ENCODE data around the gene RECQL.
A peak's percentile ranks its signal among the peaks of the same experiment; 100 is the strongest.

RECQL gene

GRCh38 chr12:21523148-21523547 is 21.7 kb upstream of the RECQL start:
- Mint-ChIP-seq H3K27me3 (peaks cover 7% of the 10 kb centered on the region), H3K4me3 (no peak overlapping the region), H3K9me3 (peaks cover 6% of the 10 kb centered on the region), H3K36me3 (ENCODE audit: low read depth) (peaks cover 13% of the 10 kb centered on the region), H3K27ac (no peak overlapping the region), H3K4me1 (ENCODE audit: low read depth) (peaks cover 5% of the 10 kb centered on the region)
- no peak for DNase-seq

GRCh38 chr12:21521541-21521940 is 20.1 kb upstream of the RECQL start:
- Mint-ChIP-seq H3K9me3 (peaks cover 6% of the 10 kb centered on the region), H3K4me3 (no peak overlapping the region)
- no peak for DNase-seq

GRCh38 chr12:21518451-21518850 is 17.0 kb upstream of the RECQL start:
- DNase-seq = no peak
- no peaks in the 10 kb centered on the region for H3K9me3 Mint-ChIP-seq
- peaks cover 58% of the 10 kb centered on the region for H3K36me3 Mint-ChIP-seq (ENCODE audit: low read depth)
- H3K4me3 Mint-ChIP-seq = no peak overlapping the region
- no peaks in the 10 kb centered on the region for H3K27me3 Mint-ChIP-seq
- no peak overlapping the region for H3K27ac Mint-ChIP-seq
- no peaks in the 10 kb centered on the region for H3K4me1 Mint-ChIP-seq (ENCODE audit: low read depth)

More at GRCh38 chr12:21521541-21521940, 20.1 kb upstream of the RECQL start:
- Mint-ChIP-seq H3K4me1 (ENCODE audit: low read depth) (no peaks in the 10 kb centered on the region), H3K27me3 (peaks cover 3% of the 10 kb centered on the region), H3K27ac (no peak overlapping the region), H3K36me3 (ENCODE audit: low read depth) (peaks cover 27% of the 10 kb centered on the region)

- Mint-ChIP-seq H3K4me1 (ENCODE audit: low read depth) (no peaks in the 10 kb centered on the region), H3K9me3 (no peaks in the 10 kb centered on the region), H3K27me3 (no peaks in the 10 kb centered on the region), H3K27ac (no peak overlapping the region), H3K36me3 (ENCODE audit: low read depth) (peaks cover 79% of the 10 kb centered on the region), H3K4me3 (no peak overlapping the region)
- no peak for DNase-seq
These were observed 14.8 kb upstream of the RECQL start for GRCh38 chr12:21516281-21516680.

- Mint-ChIP-seq H3K4me3 (peak overlapping the region; percentile 13), H3K9me3 (no peaks in the 10 kb centered on the region), H3K27ac (peak overlapping the region; percentile 83), H3K4me1 (ENCODE audit: low read depth) (peaks cover 37% of the 10 kb centered on the region), H3K27me3 (no peaks in the 10 kb centered on the region), H3K36me3 (ENCODE audit: low read depth) (peaks cover 80% of the 10 kb centered on the region)
- no peak for DNase-seq
These were observed 8.3 kb upstream of the RECQL start for GRCh38 chr12:21509768-21510167.

GRCh38 chr12:21507849-21508248 is 6.4 kb upstream of the RECQL start:
- peaks cover 56% of the 10 kb centered on the region for H3K4me1 Mint-ChIP-seq (ENCODE audit: low read depth)

GRCh38 chr12:21505888-21506287 is 4.5 kb upstream of the RECQL start:
- Mint-ChIP-seq H3K4me3 (no peak overlapping the region), H3K27ac (peak overlapping the region; percentile 20), H3K4me1 (ENCODE audit: low read depth) (peaks cover 58% of the 10 kb centered on the region), H3K36me3 (ENCODE audit: low read depth) (peaks cover 58% of the 10 kb centered on the region), H3K9me3 (no peaks in the 10 kb centered on the region), H3K27me3 (no peaks in the 10 kb centered on the region)
- no peak for DNase-seq

More at GRCh38 chr12:21507849-21508248, 6.4 kb upstream of the RECQL start:
- Mint-ChIP-seq H3K27me3 (no peaks in the 10 kb centered on the region), H3K9me3 (no peaks in the 10 kb centered on the region), H3K27ac (no peak overlapping the region), H3K4me3 (no peak overlapping the region), H3K36me3 (ENCODE audit: low read depth) (peaks cover 76% of the 10 kb centered on the region)
- DNase-seq = no peak

- Mint-ChIP-seq H3K4me1 (ENCODE audit: low read depth) (peaks cover 54% of the 10 kb centered on the region), H3K27ac (no peak overlapping the region), H3K9me3 (no peaks in the 10 kb centered on the region)
These were observed 1.4 kb upstream of the RECQL start for GRCh38 chr12:21502872-21503271.

GRCh38 chr12:21502164-21502496 is 695 bp upstream of the RECQL start:
- DNase-seq = no peak
- Mint-ChIP-seq H3K27me3 (no peaks in the 10 kb centered on the region), H3K27ac (no peak overlapping the region), H3K4me3 (no peak overlapping the region), H3K4me1 (ENCODE audit: low read depth) (peaks cover 58% of the 10 kb centered on the region), H3K9me3 (no peaks in the 10 kb centered on the region), H3K36me3 (ENCODE audit: low read depth) (peaks cover 51% of the 10 kb centered on the region)

More at GRCh38 chr12:21502872-21503271, 1.4 kb upstream of the RECQL start:
- no peak overlapping the region for H3K4me3 Mint-ChIP-seq
- DNase-seq = no peak
- peaks cover 50% of the 10 kb centered on the region for H3K36me3 Mint-ChIP-seq (ENCODE audit: low read depth)
- H3K27me3 Mint-ChIP-seq = no peaks in the 10 kb centered on the region

GRCh38 chr12:21500786-21501257 is 613 bp downstream of the RECQL start:
- Mint-ChIP-seq H3K9me3 (no peaks in the 10 kb centered on the region), H3K36me3 (ENCODE audit: low read depth) (peaks cover 62% of the 10 kb centered on the region), H3K4me1 (ENCODE audit: low read depth) (peaks cover 55% of the 10 kb centered on the region), H3K27ac (no peak overlapping the region), H3K27me3 (no peaks in the 10 kb centered on the region), H3K4me3 (no peak overlapping the region)
- no peak for DNase-seq

GRCh38 chr12:21499765-21500164 is 1.7 kb downstream of the RECQL start:
- peaks cover 48% of the 10 kb centered on the region for H3K4me1 Mint-ChIP-seq (ENCODE audit: low read depth)
- H3K4me3 Mint-ChIP-seq = no peak overlapping the region
- H3K27me3 Mint-ChIP-seq = no peaks in the 10 kb centered on the region
- no peaks in the 10 kb centered on the region for H3K9me3 Mint-ChIP-seq
- peaks cover 65% of the 10 kb centered on the region for H3K36me3 Mint-ChIP-seq (ENCODE audit: low read depth)
- DNase-seq = no peak
- peak overlapping the region; percentile 38 for H3K27ac Mint-ChIP-seq

GRCh38 chr12:21485998-21486397 is 15.4 kb downstream of the RECQL start:
- H3K4me1 Mint-ChIP-seq (ENCODE audit: low read depth) = peaks cover 4% of the 10 kb centered on the region
- H3K4me3 Mint-ChIP-seq = no peak overlapping the region
- no peak for DNase-seq
- H3K36me3 Mint-ChIP-seq (ENCODE audit: low read depth) = peaks cover 57% of the 10 kb centered on the region
- no peaks in the 10 kb centered on the region for H3K27me3 Mint-ChIP-seq
- H3K9me3 Mint-ChIP-seq = no peaks in the 10 kb centered on the region
- H3K27ac Mint-ChIP-seq = no peak overlapping the region

- Mint-ChIP-seq H3K27ac (no peak overlapping the region), H3K4me1 (ENCODE audit: low read depth) (peaks cover 3% of the 10 kb centered on the region), H3K9me3 (no peaks in the 10 kb centered on the region), H3K36me3 (ENCODE audit: low read depth) (peaks cover 36% of the 10 kb centered on the region), H3K4me3 (no peak overlapping the region), H3K27me3 (no peaks in the 10 kb centered on the region)
- no peak for DNase-seq
These were observed 17.9 kb downstream of the RECQL start for GRCh38 chr12:21483531-21483930.

- Mint-ChIP-seq H3K36me3 (ENCODE audit: low read depth) (peaks cover 33% of the 10 kb centered on the region), H3K9me3 (no peaks in the 10 kb centered on the region), H3K27ac (no peak overlapping the region), H3K4me3 (no peak overlapping the region), H3K4me1 (ENCODE audit: low read depth) (peaks cover 35% of the 10 kb centered on the region), H3K27me3 (no peaks in the 10 kb centered on the region)
- DNase-seq = no peak
These were observed 22.5 kb downstream of the RECQL start for GRCh38 chr12:21478756-21479455.

GRCh38 chr12:21476949-21477348 is 24.5 kb downstream of the RECQL start:
- H3K4me3 Mint-ChIP-seq = peak overlapping the region; percentile 23
- H3K27ac Mint-ChIP-seq = peak overlapping the region; percentile 87
- peaks cover 36% of the 10 kb centered on the region for H3K4me1 Mint-ChIP-seq (ENCODE audit: low read depth)
- H3K27me3 Mint-ChIP-seq = no peaks in the 10 kb centered on the region
- H3K9me3 Mint-ChIP-seq = no peaks in the 10 kb centered on the region
- no peak for DNase-seq
- peaks cover 51% of the 10 kb centered on the region for H3K36me3 Mint-ChIP-seq (ENCODE audit: low read depth)

All from activated T-cell treated with anti-CD3 and anti-CD28 coated beads, Interleukin-2, amount 50 U/mL, for 24 hours (primary cell).